Measurements from ENCODE around the gene ALKBH2. TPM values are rescaled to one million over a fixed set of nuclear protein-coding genes. Genes with fewer than 3 reads are reported as not detected.

ALKBH2 gene
- 6.7 and 6.9 TPM in 2 replicates for polyA plus RNA-seq (2013)

DNA sequence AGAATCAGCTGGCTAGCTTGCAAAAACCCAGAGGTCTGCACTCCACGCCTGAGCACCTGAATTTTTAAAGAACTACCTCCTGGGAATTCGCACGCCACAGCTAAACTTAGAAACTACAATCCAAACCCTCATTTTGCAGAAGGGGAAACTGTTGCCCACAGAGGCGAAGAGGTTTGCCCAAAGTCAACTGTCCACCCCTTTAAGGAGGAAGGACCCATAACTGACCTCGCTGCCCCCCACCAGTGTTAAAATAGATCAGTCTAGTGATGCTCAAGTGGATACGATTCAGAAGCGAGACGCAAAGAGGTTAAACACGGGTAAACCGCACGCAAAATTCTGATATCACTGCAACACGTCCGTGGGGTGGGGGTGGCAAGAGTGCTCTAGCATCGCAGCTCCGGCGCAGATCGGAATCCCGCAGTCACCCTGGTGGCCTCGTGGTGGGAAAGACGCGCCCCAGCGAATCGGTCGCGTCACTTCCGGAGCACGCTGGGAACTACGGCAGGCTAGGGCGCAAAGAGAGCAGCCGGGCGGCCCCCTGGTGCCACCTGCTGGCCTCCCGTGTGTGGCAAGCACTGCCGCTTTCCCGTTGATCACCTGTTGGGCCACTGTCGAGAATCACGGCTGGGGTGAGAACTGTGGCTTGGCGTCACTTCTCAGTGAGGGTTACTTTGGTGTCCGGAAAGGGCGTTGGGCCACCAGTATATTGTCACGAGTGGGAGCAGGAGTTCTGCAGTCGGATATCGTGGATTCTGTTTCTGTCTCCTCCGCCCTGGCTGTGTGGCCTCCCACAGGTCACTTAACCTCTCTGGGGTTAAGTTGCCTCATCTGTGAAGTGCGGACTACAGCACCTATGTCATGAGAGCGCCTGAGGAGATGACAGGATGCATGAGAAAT, at the start of gene ALKBH2:
ALKBH2 (minus strand) TSS at position 451 of the 897 bp plus-strand sequence. CDS start 686 bp downstream, outside the sequence.
- Histone ChIP-seq H3K36me3 (ENCODE audit: control insufficient read depth in 1 of 2, insufficient read depth in 2 of 2, low read length in 2 of 2) (peaks cover 3 to 7% of the 10 kb centered on the region in 2 experiments), H2BK12ac (ENCODE audit: low read length) (peak within 1 kb of the TSS; percentile 85), H2BK5ac (ENCODE audit: low read depth, low read length, poor library complexity) (no peak within 1 kb of the TSS), H4K91ac (ENCODE audit: low read depth, low read length) (peak within 1 kb of the TSS; percentile 50), H3K18ac (ENCODE audit: low read length) (peak within 1 kb of the TSS; percentile 20), H3K9ac (ENCODE audit: low read length) (no peak within 1 kb of the TSS), H3K23ac (ENCODE audit: low read length) (no peak within 1 kb of the TSS), H3K79me2 (ENCODE audit: control insufficient read depth, insufficient read depth, low read length, poor library complexity) (no peaks in the 10 kb centered on the region), H3K4me1 (ENCODE audit: control insufficient read depth in 1 of 2, insufficient read depth in 2 of 2, low read length in 2 of 2) (peaks cover 8 to 11% of the 10 kb centered on the region in 2 experiments), H3K27me3 (ENCODE audit: insufficient read depth, low read length) (no peaks in the 10 kb centered on the region), H3K14ac (ENCODE audit: low read length) (peak within 1 kb of the TSS; percentile 41), H3K27ac (ENCODE audit: low read depth, low read length) (no peak within 1 kb of the TSS), H3K4me3 (ENCODE audit: low read depth, low read length) (peak within 1 kb of the TSS; percentile 60), H3K4me2 (ENCODE audit: low read length) (peak within 1 kb of the TSS; percentile 66), H2AFZ (ENCODE audit: insufficient read depth, low read length, poor library complexity) (peak within 1 kb of the TSS; percentile 66), H2BK120ac (ENCODE audit: insufficient read depth, low read length, poor library complexity) (peak within 1 kb of the TSS; percentile 8), H3K9me3 (ENCODE audit: insufficient read depth, low read depth, low read length) (no peaks in the 10 kb centered on the region), H2AK5ac (ENCODE audit: low read length) (peak within 1 kb of the TSS; percentile 50), H4K12ac (ENCODE audit: low read depth, low read length) (peak within 1 kb of the TSS; percentile 49), H4K8ac (ENCODE audit: low read depth, low read length) (peak within 1 kb of the TSS; percentile 85), H3K4ac (ENCODE audit: low read depth, low read length) (no peak within 1 kb of the TSS), H3K79me1 (ENCODE audit: low read length) (peaks cover 5% of the 10 kb centered on the region)
- no CpG with 5 or more reads among the region's 45 CpGs for WGBS (ENCODE audit: extremely low coverage, insufficient coverage, insufficient read length)
- peak; percentile 97 for DNase-seq

DNA sequence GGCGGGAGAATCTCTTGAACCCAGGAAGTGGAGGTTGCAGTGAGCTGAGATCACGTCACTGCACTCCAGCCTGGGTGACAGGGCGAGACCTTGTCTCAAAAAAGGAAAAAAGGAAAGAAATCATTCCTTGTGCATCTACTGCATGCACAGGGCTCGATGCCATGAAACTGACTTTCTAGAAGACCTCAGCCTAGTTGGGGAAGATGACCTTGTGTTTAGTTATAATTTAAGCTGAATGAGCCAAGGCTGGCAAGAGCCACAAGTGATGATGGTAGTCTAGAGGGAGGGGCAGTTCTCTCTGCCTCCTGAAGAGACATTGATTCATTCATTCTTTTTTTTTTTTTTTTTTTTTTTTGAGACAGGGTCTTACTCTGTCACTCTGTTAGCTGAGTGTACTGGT, 47.3 kb upstream of the ALKBH2 start:
- Histone ChIP-seq H3K36me3 (ENCODE audit: control insufficient read depth in 1 of 2, insufficient read depth in 2 of 2, low read length in 2 of 2) (no peaks in the 10 kb centered on the region), H3K4me3 (ENCODE audit: low read depth, low read length) (no peak overlapping the region), H3K9ac (ENCODE audit: low read length) (no peak overlapping the region), H4K91ac (ENCODE audit: low read depth, low read length) (no peak overlapping the region), H4K12ac (ENCODE audit: low read depth, low read length) (no peak overlapping the region), H3K27ac (ENCODE audit: low read depth, low read length) (no peak overlapping the region), H3K4me1 (ENCODE audit: control insufficient read depth in 1 of 2, insufficient read depth in 2 of 2, low read length in 2 of 2) (no peaks in the 10 kb centered on the region), H3K14ac (ENCODE audit: low read length) (no peak overlapping the region), H2AK5ac (ENCODE audit: low read length) (no peak overlapping the region), H2AFZ (ENCODE audit: insufficient read depth, low read length, poor library complexity) (no peak overlapping the region), H3K4ac (ENCODE audit: low read depth, low read length) (no peak overlapping the region), H2BK12ac (ENCODE audit: low read length) (no peak overlapping the region), H2BK5ac (ENCODE audit: low read depth, low read length, poor library complexity) (no peak overlapping the region), H3K79me1 (ENCODE audit: low read length) (no peaks in the 10 kb centered on the region), H4K8ac (ENCODE audit: low read depth, low read length) (no peak overlapping the region), H3K4me2 (ENCODE audit: low read length) (no peak overlapping the region), H3K79me2 (ENCODE audit: control insufficient read depth, insufficient read depth, low read length, poor library complexity) (no peaks in the 10 kb centered on the region), H2BK120ac (ENCODE audit: insufficient read depth, low read length, poor library complexity) (no peak overlapping the region), H3K18ac (ENCODE audit: low read length) (no peak overlapping the region), H3K9me3 (ENCODE audit: insufficient read depth, low read depth, low read length) (no peaks in the 10 kb centered on the region), H3K27me3 (ENCODE audit: insufficient read depth, low read length) (no peaks in the 10 kb centered on the region), H3K23ac (ENCODE audit: low read length) (no peak overlapping the region)
- no peak for DNase-seq
- WGBS (ENCODE audit: extremely low coverage, insufficient coverage, insufficient read length): no CpG with 5 or more reads among the region's 4 CpGs

DNA sequence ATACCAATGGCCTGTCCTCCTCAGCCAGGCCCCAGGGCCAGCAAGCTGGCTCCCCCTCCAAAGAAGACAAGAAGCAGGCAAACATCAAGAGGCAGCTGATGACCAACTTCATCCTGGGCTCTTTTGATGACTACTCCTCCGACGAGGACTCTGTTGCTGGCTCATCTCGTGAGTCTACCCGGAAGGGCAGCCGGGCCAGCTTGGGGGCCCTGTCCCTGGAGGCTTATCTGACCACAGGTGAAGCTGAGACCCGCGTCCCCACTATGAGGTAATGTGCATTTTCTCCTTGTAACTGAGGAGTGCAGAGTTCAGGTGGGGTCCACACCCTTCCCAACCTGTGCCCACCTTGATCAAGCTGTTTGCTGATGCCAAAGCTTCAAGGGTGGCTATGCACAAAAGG, 46.5 kb upstream of the ALKBH2 start:
- Histone ChIP-seq H4K12ac (ENCODE audit: low read depth, low read length) (no peak overlapping the region), H3K27me3 (ENCODE audit: insufficient read depth, low read length) (no peaks in the 10 kb centered on the region), H3K9ac (ENCODE audit: low read length) (no peak overlapping the region), H3K79me2 (ENCODE audit: control insufficient read depth, insufficient read depth, low read length, poor library complexity) (no peaks in the 10 kb centered on the region), H4K8ac (ENCODE audit: low read depth, low read length) (no peak overlapping the region), H3K4me1 (ENCODE audit: control insufficient read depth in 1 of 2, insufficient read depth in 2 of 2, low read length in 2 of 2) (no peaks in the 10 kb centered on the region), H2AK5ac (ENCODE audit: low read length) (no peak overlapping the region), H3K4ac (ENCODE audit: low read depth, low read length) (no peak overlapping the region), H2BK120ac (ENCODE audit: insufficient read depth, low read length, poor library complexity) (no peak overlapping the region), H2BK5ac (ENCODE audit: low read depth, low read length, poor library complexity) (no peak overlapping the region), H3K36me3 (ENCODE audit: control insufficient read depth in 1 of 2, insufficient read depth in 2 of 2, low read length in 2 of 2) (no peaks in the 10 kb centered on the region), H3K18ac (ENCODE audit: low read length) (no peak overlapping the region), H3K14ac (ENCODE audit: low read length) (no peak overlapping the region), H3K4me3 (ENCODE audit: low read depth, low read length) (no peak overlapping the region), H3K4me2 (ENCODE audit: low read length) (no peak overlapping the region), H3K79me1 (ENCODE audit: low read length) (no peaks in the 10 kb centered on the region), H3K23ac (ENCODE audit: low read length) (no peak overlapping the region), H3K9me3 (ENCODE audit: insufficient read depth, low read depth, low read length) (no peaks in the 10 kb centered on the region), H2AFZ (ENCODE audit: insufficient read depth, low read length, poor library complexity) (no peak overlapping the region), H4K91ac (ENCODE audit: low read depth, low read length) (no peak overlapping the region), H2BK12ac (ENCODE audit: low read length) (no peak overlapping the region), H3K27ac (ENCODE audit: low read depth, low read length) (no peak overlapping the region)
- WGBS (ENCODE audit: extremely low coverage, insufficient coverage, insufficient read length): no CpG with 5 or more reads among the region's 7 CpGs
- DNase-seq: no peak

DNA sequence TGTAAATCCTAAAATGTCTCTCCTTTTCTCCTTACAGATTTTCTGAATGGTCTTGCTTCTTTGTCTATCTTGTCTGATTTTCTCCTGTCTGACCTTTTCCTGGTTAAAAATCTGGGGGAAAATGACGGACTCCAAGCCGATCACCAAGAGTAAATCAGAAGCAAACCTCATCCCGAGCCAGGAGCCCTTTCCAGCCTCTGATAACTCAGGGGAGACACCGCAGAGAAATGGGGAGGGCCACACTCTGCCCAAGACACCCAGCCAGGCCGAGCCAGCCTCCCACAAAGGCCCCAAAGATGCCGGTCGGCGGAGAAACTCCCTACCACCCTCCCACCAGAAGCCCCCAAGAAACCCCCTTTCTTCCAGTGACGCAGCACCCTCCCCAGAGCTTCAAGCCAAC, 46.1 kb upstream of the ALKBH2 start:
- no CpG with 5 or more reads among the region's 9 CpGs for WGBS (ENCODE audit: extremely low coverage, insufficient coverage, insufficient read length)
- H2AK5ac ChIP-seq (ENCODE audit: low read length): no peak overlapping the region

More for the DNA sequence above, 46.1 kb upstream of the ALKBH2 start:
- H3K27me3 ChIP-seq (ENCODE audit: insufficient read depth, low read length): no peaks in the 10 kb centered on the region
- no peaks in the 10 kb centered on the region for H3K79me1 ChIP-seq (ENCODE audit: low read length)
- H3K36me3 ChIP-seq (ENCODE audit: control insufficient read depth in 1 of 2, insufficient read depth in 2 of 2, low read length in 2 of 2): no peaks in the 10 kb centered on the region
- H3K4me3 ChIP-seq (ENCODE audit: low read depth, low read length): no peak overlapping the region
- no peak overlapping the region for H3K27ac ChIP-seq (ENCODE audit: low read depth, low read length)
- H3K4me2 ChIP-seq (ENCODE audit: low read length): no peak overlapping the region
- H4K8ac ChIP-seq (ENCODE audit: low read depth, low read length): no peak overlapping the region
- H3K9ac ChIP-seq (ENCODE audit: low read length): no peak overlapping the region
- H4K12ac ChIP-seq (ENCODE audit: low read depth, low read length): no peak overlapping the region
- no peak overlapping the region for H2BK120ac ChIP-seq (ENCODE audit: insufficient read depth, low read length, poor library complexity)
- no peaks in the 10 kb centered on the region for H3K4me1 ChIP-seq (ENCODE audit: control insufficient read depth in 1 of 2, insufficient read depth in 2 of 2, low read length in 2 of 2)
- H3K14ac ChIP-seq (ENCODE audit: low read length): no peak overlapping the region
- no peak overlapping the region for H2BK12ac ChIP-seq (ENCODE audit: low read length)
- H2AFZ ChIP-seq (ENCODE audit: insufficient read depth, low read length, poor library complexity): no peak overlapping the region
- DNase-seq: no peak
- H3K4ac ChIP-seq (ENCODE audit: low read depth, low read length): no peak overlapping the region
- no peaks in the 10 kb centered on the region for H3K79me2 ChIP-seq (ENCODE audit: control insufficient read depth, insufficient read depth, low read length, poor library complexity)
- H3K18ac ChIP-seq (ENCODE audit: low read length): no peak overlapping the region
- H4K91ac ChIP-seq (ENCODE audit: low read depth, low read length): no peak overlapping the region
- no peak overlapping the region for H3K23ac ChIP-seq (ENCODE audit: low read length)
- no peak overlapping the region for H2BK5ac ChIP-seq (ENCODE audit: low read depth, low read length, poor library complexity)
- no peaks in the 10 kb centered on the region for H3K9me3 ChIP-seq (ENCODE audit: insufficient read depth, low read depth, low read length)

Measured in trophoblast cell (in vitro differentiated cells and primary cell).